ENCODE measurements around the gene COLEC12. TPM values are rescaled to one million over a fixed set of nuclear protein-coding genes. Genes with fewer than 3 reads are reported as not detected.

COLEC12 gene
- total RNA-seq, 1 experiment from 2014 or later: not detected

DNA sequence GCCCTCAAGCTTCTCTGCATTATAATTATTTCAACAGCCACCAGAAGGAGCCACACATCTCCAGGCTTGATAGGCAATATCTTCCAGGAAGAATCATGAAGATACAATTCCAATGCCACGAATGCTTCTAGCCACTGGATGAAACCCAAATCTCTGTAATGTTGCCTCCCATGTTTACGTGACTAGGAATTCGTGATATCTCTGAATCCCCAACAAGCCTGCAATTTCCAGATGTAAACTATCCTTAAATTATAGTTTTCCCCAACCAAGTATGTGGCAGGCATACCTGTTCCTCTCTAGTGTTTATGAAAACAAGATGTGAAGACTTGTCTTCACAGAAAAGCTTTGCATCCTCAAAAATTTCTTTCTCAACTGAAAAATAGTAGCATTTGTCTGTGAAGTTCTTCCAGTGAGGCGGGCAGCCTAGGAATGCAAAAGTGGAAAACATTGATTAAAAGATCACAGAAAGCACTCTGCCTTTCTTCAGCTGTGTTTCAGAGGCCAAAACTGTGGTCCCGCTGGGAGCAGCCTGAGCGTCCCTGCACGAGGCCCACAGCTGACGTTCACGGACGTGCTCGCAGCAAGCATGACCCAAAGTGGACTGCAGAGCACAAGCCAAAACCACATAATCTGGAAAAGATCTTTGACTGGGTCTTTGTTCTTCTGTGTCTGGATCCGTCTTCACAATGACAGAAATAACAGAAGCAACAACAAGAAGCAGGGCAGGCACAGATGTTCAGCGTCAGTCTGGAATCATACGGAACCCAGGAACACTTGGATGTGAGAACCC lies 167.6 kb downstream of the COLEC12 start:
- DNase-seq (ENCODE audit: low read depth, low spot score) (no peak), ATAC-seq (no peak)
- no peak overlapping the region for H2AFZ ChIP-seq (ENCODE audit: low read depth, low read length, poor library complexity, severe bottlenecking)
- no peaks in the 10 kb centered on the region for H3K27me3 ChIP-seq (ENCODE audit: insufficient read depth, low read length)
- BruUV-seq (replicated peaks): no TSS peak
- no peak for TF ChIP-seq CEBPB (IDR thresholded peaks at IDR 0.05; ENCODE audit: low read depth)
- no peak for TF ChIP-seq RAD21 (IDR thresholded peaks at IDR 0.05; ENCODE audit: low read depth)
- TF ChIP-seq SIN3A (IDR thresholded peaks at IDR 0.05; ENCODE audit: low read depth): no peak
- TF ChIP-seq EZH2 (IDR thresholded peaks at IDR 0.05): no peak
- TF ChIP-seq ZFX (IDR thresholded peaks at IDR 0.05): no peak
- TF ChIP-seq REST (IDR thresholded peaks at IDR 0.05; ENCODE audit: low read depth): no peak
- no peak for TF ChIP-seq EGR1 (IDR thresholded peaks at IDR 0.05; ENCODE audit: low read depth)
- no peak for TF ChIP-seq YY1 (IDR thresholded peaks at IDR 0.05; ENCODE audit: extremely low read depth, insufficient replicate concordance, low read depth, low read length)
- TF ChIP-seq ZNF274 (IDR thresholded peaks at IDR 0.05; ENCODE audit: low read depth, low read length): no peak
- no peak for TF ChIP-seq SRF (IDR thresholded peaks at IDR 0.05; ENCODE audit: low read depth)
- H3K9me2 ChIP-seq (ENCODE audit: insufficient read depth): no peaks in the 10 kb centered on the region
- CTCF ChIA-PET: no interaction called here
- H3K9ac ChIP-seq (ENCODE audit: low read length): no peak overlapping the region
- no peaks in the 10 kb centered on the region for H3K4me1 ChIP-seq (ENCODE audit: control insufficient read depth in 1 of 2, insufficient read depth in 2 of 2, low read length in 2 of 2)
- intact Hi-C loops (cut with micrococcal nuclease): no loop called here
- no peaks in the 10 kb centered on the region for H3K79me2 ChIP-seq (ENCODE audit: insufficient read depth, low read length)
- no peak overlapping the region for H3K4me2 ChIP-seq (ENCODE audit: low read length)
- no peaks in the 10 kb centered on the region for H3K36me3 ChIP-seq (ENCODE audit: control insufficient read depth in 1 of 2, insufficient read depth in 2 of 2, low read length in 2 of 2)
- H3K9me3 ChIP-seq (ENCODE audit: control insufficient read depth in 1 of 2, insufficient read depth in 1 of 2, low read depth in 1 of 2, low read length in 2 of 2): no peaks in the 10 kb centered on the region
- RAD21 ChIA-PET (ENCODE audit: low non-redundant PET in 1 of 2, low total read pairs in 2 of 2, uncharacterized antibody in 2 of 2, unreplicated experiment in 2 of 2): no interaction called here
- no peaks in the 10 kb centered on the region for H4K20me1 ChIP-seq (ENCODE audit: insufficient read depth)
- POLR2A ChIA-PET: no interaction called here
- no peak overlapping the region for H3K27ac ChIP-seq (ENCODE audit: low read depth, low read length)
- no peak overlapping the region for H3K4me3 ChIP-seq (replicated peaks in 1 of 2; ENCODE audit: low read depth in 1 of 2, low read length in 2 of 2)

Data from HCT116 (cell line).